MCF 10A (cell line): ENCODE measurements around the gene KLHL1. TPM values are rescaled to one million over a fixed set of nuclear protein-coding genes. Genes with fewer than 3 reads are reported as not detected.

ENCODE experiments used
- BruUV-seq: library from RNA; stranded (reverse); fragments of 400-500 nt; replicated peaks from 2 replicates; lab custom pipeline; 2021; lab: Mats Ljungman, UMichigan
- CTCF ChIA-PET: fragments of 300-600 bp; sonication (Branson Sonifier 250); formaldehyde crosslinking; extraction: SDS; loops from one replicate; lab custom pipeline; 2021; ENCODE audit warnings: antibody characterized with exemption, inconsistent platforms; lab: Yijun Ruan, JAX
- POLR2A ChIA-PET: fragments of 300-600, 350-650 bp; sonication (Branson Sonifier 250); formaldehyde crosslinking; extraction: SDS; loops from one replicate; lab custom pipeline; 2020; ENCODE audit warnings: antibody characterized with exemption, inconsistent platforms; lab: Yijun Ruan, JAX
- DNase-seq: peaks from one replicate; pipeline ENCODE4 v3.0.0-alpha.2; 2018; ENCODE audit not compliant: unreplicated experiment
- H3K27ac Mint-ChIP-seq: one replicate; pipeline ENCODE4 v1.8.0; 2022; ENCODE audit warnings: mild to moderate bottlenecking, low read depth, mixed read lengths; ENCODE audit not compliant: unreplicated experiment
- H3K27me3 Mint-ChIP-seq: one replicate; pipeline ENCODE4 v1.8.0; 2022; ENCODE audit warnings: mixed read lengths; ENCODE audit not compliant: insufficient read depth, unreplicated experiment
- H3K36me3 Mint-ChIP-seq: one replicate; pipeline ENCODE4 v1.8.0; 2022; ENCODE audit warnings: mild to moderate bottlenecking, moderate library complexity, mixed read lengths; ENCODE audit not compliant: insufficient read depth, unreplicated experiment
- H3K4me1 Mint-ChIP-seq: one replicate; pipeline ENCODE4 v1.8.0; 2022; ENCODE audit warnings: mixed read lengths; ENCODE audit not compliant: insufficient read depth, unreplicated experiment
- H3K4me3 Mint-ChIP-seq: one replicate; pipeline ENCODE4 v1.8.0; 2022; ENCODE audit warnings: mild to moderate bottlenecking, moderate library complexity, mixed read lengths; ENCODE audit not compliant: unreplicated experiment
- H3K9me3 Mint-ChIP-seq: one replicate; pipeline ENCODE4 v1.8.0; 2022; ENCODE audit warnings: mixed read lengths; ENCODE audit not compliant: unreplicated experiment
- CTCF ChIP-seq: fragments of 200-600 bp; IDR thresholded peaks from one replicate; pipeline ENCODE4 v1.8.0; 2022; ENCODE audit warnings: antibody characterized with exemption, mild to moderate bottlenecking; ENCODE audit not compliant: unreplicated experiment
- intact Hi-C: fragments of 100-400 bp; cut with micrococcal nuclease; formaldehyde crosslinking; loops from 2 replicates; pipeline ENCODE4 v1.14.1; 2022
- total RNA-seq: library from RNA; stranded (reverse); gene quantifications from 2 replicates; pipeline ENCODE4 v1.2.3, GENCODE V29; 2022

The KLHL1 gene
- total RNA-seq, 1 experiment from 2014 or later, result not detected

- ChIA-PET POLR2A (no interaction called here), CTCF (no interaction called here)
- Mint-ChIP-seq H3K27me3 (peaks cover 88% of the 10 kb centered on the region), H3K27ac (no peak overlapping the region), H3K4me1 (no peaks in the 10 kb centered on the region), H3K36me3 (no peaks in the 10 kb centered on the region), H3K4me3 (no peak overlapping the region), H3K9me3 (no peaks in the 10 kb centered on the region)
- intact Hi-C loops, result no loop called here
- TF ChIP-seq CTCF, result no peak
- no peak for DNase-seq
- BruUV-seq, result no TSS peak
Measured at GRCh38 chr13:70022646-70023045, 85.6 kb downstream of the KLHL1 start.

GRCh38 chr13:70016116-70016515 is 92.1 kb downstream of the KLHL1 start:
- Mint-ChIP-seq H3K4me1 (no peaks in the 10 kb centered on the region), H3K36me3 (no peaks in the 10 kb centered on the region), H3K27ac (no peak overlapping the region), H3K27me3 (peaks cover 46% of the 10 kb centered on the region), H3K4me3 (no peak overlapping the region), H3K9me3 (no peaks in the 10 kb centered on the region)
- no TSS peak for BruUV-seq
- POLR2A ChIA-PET, result no interaction called here
- TF ChIP-seq CTCF, result no peak
- CTCF ChIA-PET, result no interaction called here
- intact Hi-C loops, result no loop called here
- DNase-seq, result no peak

- DNase-seq, result no peak
- CTCF ChIA-PET, result no interaction called here
- TF ChIP-seq CTCF, result no peak
- intact Hi-C loops, result no loop called here
- POLR2A ChIA-PET, result no interaction called here
- Mint-ChIP-seq H3K27ac (no peak overlapping the region), H3K9me3 (no peaks in the 10 kb centered on the region), H3K4me1 (no peaks in the 10 kb centered on the region), H3K36me3 (no peaks in the 10 kb centered on the region), H3K4me3 (no peak overlapping the region), H3K27me3 (peaks cover 43% of the 10 kb centered on the region)
- no TSS peak for BruUV-seq
Measured at GRCh38 chr13:70014337-70014736, 93.9 kb downstream of the KLHL1 start.

- no peaks in the 10 kb centered on the region for H3K4me1 Mint-ChIP-seq
- H3K9me3 Mint-ChIP-seq, result no peaks in the 10 kb centered on the region
- H3K36me3 Mint-ChIP-seq, result no peaks in the 10 kb centered on the region
- POLR2A ChIA-PET, result no interaction called here
- intact Hi-C loops, result loop anchor here (10.0 kb wide), 1 partner anchor 565 kb away; no protein-coding TSS in a partner anchor
- TF ChIP-seq CTCF, result no peak
- DNase-seq, result no peak
- BruUV-seq, result no TSS peak
- peaks cover 51% of the 10 kb centered on the region for H3K27me3 Mint-ChIP-seq
- CTCF ChIA-PET, result interaction anchor here (0.7 kb wide), 1 partner anchor 560 kb away, joined by 3 read pairs; no protein-coding TSS in a partner anchor
- H3K27ac Mint-ChIP-seq, result no peak overlapping the region
- no peak overlapping the region for H3K4me3 Mint-ChIP-seq
Measured at GRCh38 chr13:69999875-70000274, 108.4 kb downstream of the KLHL1 start.
